ENCODE data around the gene UBE2QL1.

The UBE2QL1 gene, protein sequence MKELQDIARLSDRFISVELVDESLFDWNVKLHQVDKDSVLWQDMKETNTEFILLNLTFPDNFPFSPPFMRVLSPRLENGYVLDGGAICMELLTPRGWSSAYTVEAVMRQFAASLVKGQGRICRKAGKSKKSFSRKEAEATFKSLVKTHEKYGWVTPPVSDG

DNA sequence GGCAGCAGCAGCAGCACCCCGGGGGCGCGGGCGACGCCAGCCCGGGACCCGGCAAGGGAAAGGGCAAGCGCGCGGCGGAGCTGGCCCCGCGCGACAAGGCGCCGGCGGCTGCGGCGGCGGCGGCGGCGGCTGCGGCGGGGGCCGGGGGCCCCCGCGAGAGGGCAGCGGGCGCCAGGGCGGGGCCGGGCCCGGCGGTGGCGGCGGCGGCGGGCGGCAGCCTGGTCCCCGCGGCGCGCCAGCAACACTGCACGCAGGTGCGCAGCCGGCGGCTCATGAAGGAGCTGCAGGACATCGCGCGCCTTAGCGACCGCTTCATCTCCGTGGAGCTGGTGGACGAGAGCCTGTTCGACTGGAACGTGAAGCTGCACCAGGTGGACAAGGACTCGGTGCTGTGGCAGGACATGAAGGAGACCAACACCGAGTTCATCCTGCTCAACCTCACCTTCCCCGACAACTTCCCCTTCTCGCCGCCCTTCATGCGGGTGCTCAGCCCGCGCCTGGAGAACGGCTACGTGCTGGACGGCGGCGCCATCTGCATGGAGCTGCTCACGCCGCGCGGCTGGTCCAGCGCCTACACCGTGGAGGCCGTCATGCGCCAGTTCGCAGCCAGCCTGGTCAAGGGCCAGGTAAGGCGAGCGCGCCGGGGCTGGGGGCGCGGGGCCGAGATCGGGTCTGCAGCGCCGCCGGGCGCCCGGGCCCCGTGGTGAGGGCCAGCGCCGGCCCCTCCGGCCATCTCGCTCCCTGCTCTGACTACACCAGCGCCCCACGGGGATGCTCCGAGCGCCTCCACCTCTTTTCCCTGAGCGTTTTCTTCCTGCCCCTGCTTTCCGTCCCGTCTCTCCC is at the start of gene UBE2QL1:
TSS of gene UBE2QL1 (plus strand) at position 238 of the 843 bp plus-strand sequence. CDS start at position 273, 35 bp downstream.
- DNase-seq (ENCODE audit: low read depth): no peak
- H3K4me3 ChIP-seq (ENCODE audit: low read depth, low read length): peak within 1 kb of the TSS; percentile 34

DNA sequence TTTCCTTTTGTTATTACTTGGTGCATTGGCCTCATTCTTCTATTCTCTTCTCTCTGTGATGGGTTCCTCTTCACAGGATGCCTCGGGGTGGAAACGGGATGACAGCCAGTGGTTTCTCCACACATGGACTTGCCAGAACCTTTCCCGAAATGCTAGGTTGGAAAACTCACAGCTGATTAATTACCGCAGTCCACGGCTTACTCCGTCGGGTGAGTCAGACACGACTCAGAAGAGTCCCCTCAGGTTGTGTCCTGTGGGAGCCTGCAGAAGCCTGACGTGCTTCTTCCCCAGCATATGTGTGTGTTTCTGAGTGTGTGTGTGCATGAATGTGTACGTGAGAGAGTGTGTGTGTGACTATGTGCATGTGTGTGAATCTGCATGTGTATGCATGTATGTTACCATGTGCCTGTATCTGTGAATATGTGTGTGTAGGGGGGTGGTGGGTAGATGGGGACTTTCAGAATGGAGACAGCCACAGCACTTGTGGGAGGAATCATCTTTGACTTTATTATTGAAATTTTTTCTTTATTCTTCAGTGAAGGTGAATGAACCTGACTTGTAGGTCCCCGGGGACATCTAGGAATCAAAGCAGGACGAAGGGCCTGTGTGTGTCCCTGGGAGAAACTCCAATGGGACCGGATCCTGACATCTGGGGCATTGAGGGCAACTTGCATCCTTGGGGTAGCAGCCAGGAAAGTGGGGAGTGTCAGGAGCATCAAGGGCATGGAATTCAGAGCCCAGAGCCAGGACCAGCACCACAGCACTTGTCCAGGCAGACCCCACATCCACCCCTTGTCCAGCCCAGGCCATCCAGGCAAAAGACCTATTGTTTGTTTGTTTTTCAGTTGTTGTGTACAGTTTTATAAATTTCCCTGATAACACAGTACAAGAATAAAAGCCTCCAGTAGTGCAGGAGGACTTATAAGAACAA is 48.4 kb upstream of the UBE2QL1 start:
- peak; percentile 23 for DNase-seq (ENCODE audit: low read depth)
- no peak overlapping the region for H3K4me3 ChIP-seq (ENCODE audit: low read depth, low read length)

DNA sequence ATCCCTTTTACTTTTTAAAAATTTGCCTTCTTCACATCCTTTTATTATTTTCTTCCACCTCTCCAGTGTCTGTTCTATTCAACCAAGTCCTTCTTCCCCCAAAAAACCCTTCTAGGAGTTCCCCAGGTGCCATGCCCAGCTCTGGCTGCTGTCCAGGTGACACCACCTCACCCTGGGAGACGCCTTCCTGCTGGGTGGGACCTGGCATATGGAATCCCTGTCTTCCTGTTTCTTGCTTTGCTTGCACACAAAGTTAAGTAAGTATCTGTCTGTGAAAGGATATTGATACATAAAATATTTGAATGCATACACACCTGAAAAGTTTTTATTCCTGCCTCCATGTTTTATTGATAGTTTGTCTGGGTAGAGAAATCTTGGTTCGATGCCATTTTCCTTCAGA is 47.2 kb upstream of the UBE2QL1 start:
- no peak overlapping the region for H3K4me3 ChIP-seq (ENCODE audit: low read depth, low read length)
- no peak for DNase-seq (ENCODE audit: low read depth)

DNA sequence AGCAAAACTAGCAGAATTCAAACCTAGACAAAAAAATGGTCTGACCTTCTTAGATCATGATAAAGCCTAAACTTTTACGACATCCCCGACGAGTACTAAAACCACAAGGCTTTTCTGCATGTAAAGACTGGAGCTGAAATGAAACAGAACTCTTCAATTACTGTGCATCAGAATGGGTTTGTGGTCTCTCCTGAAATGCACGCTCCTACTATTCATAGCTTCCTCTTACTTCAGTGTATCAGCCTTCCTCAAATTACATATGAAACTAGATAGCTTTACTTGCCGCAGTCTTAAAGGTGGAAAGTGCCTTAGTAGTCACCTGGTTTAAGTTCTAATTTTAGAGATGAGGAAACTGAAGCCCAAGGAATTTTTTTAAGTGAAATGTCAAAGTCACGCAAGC is 45.7 kb upstream of the UBE2QL1 start:
- no peak for DNase-seq (ENCODE audit: low read depth)

DNA sequence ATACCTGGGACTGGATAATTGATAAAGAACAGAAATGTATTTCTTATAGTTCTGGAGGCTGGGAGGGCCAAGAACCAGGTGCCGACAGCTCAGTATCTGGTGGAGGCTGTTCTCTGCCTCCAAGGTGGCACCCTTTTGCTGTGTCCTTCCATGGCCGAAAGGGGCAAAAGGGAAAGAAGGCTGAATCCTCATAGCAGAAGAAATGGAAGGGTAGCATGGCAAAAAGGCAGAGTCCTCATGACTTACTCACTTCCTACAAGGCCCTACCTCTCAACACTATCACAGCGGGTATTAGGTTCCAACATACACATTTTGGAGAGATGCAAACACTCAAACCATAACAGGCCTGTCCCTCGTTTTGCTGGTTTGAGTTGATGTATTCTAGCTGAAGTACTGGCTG is 45.2 kb upstream of the UBE2QL1 start:
- DNase-seq (ENCODE audit: low read depth): no peak
- no peak overlapping the region for H3K4me3 ChIP-seq (ENCODE audit: low read depth, low read length)

More for the DNA sequence above, 45.7 kb upstream of the UBE2QL1 start:
- H3K4me3 ChIP-seq (ENCODE audit: low read depth, low read length): no peak overlapping the region

DNA sequence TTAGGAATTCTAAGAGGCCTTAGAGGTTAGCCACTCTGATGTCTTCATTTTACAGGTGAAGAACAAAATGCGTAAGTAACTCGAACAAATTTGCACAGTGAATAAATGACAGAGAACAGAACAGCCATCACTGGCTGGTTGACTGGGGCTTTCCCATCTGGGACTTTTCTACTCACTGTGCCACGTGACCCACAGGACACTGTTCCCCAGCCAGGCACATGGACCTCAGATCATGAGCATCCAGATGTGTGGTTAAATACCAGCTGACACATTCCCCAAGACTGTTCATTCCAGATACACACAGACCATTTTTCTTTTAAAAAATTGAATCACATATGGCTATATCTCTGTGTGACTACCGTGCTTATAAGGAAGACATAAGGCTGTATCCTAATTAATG is 44.5 kb upstream of the UBE2QL1 start:
- DNase-seq (ENCODE audit: low read depth): peak; percentile 2

DNA sequence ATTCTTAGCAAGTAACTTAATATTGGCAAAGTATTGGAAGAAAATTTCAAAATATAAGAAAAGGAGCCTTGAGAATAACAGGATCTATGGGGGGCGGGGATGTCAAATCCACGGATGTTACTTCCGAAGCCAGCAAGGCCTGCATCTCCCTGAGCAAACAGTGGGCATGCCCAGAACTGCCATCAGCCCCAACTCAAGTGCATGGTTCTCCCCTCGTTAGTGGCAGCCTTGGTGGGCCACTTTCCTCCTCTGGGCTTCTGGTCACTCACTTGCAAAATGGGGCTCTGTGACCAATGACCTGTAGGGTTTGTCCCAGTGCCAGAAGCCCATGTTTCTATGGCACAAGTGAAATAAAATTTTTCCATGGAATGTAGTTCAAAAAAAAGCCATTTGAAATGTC is 43.1 kb upstream of the UBE2QL1 start:
- DNase-seq (ENCODE audit: low read depth): no peak
- H3K4me3 ChIP-seq (ENCODE audit: low read depth, low read length): no peak overlapping the region

More for the DNA sequence above, 44.5 kb upstream of the UBE2QL1 start:
- no peak overlapping the region for H3K4me3 ChIP-seq (ENCODE audit: low read depth, low read length)

DNA sequence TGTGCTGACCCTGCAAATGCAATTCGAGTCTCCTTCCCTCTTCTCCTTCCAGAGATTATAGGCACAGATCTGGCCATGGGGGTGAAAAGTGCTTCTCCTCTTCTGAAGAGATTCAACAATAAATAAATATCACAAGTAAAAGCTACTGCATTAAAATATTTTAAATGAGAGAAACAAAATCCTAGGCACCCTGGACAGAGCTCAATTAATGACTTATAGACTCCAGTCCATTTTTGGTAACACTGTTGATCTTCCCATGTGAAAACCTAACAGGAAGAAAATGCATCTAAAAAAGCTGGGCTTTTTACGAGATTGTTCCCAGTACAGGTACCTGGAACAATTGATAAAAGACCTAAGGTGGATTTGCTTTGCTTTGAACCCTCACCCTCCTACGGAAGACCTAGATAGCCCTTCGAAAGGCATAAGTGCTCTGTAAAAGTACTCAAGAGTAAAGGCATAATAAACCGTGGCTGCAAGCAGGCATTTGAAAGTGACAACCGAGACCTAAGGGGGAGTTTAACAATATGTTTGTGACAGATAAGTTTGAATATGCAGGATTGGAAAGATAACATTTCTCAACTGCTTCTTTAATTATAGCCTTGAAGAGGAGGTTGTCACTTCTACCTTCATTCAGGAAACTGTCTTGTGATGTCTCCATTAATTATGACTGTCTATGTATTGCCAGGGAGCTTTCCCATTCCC is 41.0 kb upstream of the UBE2QL1 start:
- DNase-seq (ENCODE audit: low read depth): no peak
- no peak overlapping the region for H3K4me3 ChIP-seq (ENCODE audit: low read depth, low read length)

DNA sequence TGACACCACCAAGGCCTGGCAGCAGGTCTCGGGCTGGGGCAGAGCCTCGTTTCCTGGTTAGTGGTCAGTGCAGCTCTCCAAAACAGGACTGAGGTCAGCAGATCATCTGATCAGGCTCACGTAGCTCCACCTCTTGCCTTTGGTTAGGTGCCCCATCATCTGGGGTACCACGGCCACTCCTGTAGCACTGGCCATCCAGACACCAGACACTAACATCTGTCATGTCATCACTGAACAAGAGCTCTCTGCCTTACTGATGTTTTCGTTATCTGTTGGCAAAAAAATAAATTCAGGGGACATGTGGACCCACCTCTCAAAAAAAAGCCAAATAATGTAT is 40.4 kb upstream of the UBE2QL1 start:
- no peak overlapping the region for H3K4me3 ChIP-seq (ENCODE audit: low read depth, low read length)
- no peak for DNase-seq (ENCODE audit: low read depth)

DNA sequence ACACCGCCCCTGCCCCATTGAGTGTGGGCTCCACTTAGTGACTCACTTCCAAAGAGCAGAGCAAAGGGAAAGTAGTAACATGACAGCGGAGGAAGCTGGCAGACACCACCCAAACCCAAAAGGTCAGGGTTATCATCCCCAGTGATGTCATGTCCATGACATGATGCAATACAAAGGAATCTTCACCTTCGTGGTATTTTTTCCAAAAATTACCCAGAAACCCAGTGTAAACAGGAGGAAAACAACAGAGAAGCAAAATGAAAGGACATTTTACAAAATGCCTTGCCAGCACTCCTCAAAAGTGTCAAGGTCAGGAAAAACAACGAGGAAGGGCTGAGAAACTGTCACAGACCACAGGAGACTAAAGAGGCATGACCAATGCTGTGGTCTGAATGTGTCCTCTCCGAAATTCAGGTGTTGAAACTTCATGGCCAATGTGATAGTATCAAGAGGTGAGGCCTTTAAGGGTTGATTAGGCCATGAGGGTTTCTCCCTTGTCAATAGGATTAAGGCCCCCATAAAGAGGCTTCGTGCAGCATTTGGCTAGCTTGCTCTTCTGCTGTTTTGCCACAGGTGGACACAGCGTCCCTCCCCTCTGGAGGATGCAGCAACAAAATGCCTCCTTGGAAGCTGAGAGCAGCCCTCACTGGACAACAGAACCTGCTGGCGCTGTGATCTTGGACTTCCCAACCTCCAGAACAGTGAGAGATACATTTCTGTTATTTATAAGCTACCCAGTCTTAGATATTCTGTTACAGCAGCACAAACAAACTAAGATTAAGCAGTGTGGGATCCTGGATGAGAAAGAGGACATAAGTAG is 39.8 kb upstream of the UBE2QL1 start:
- no peak for DNase-seq (ENCODE audit: low read depth)
- no peak overlapping the region for H3K4me3 ChIP-seq (ENCODE audit: low read depth, low read length)

DNA sequence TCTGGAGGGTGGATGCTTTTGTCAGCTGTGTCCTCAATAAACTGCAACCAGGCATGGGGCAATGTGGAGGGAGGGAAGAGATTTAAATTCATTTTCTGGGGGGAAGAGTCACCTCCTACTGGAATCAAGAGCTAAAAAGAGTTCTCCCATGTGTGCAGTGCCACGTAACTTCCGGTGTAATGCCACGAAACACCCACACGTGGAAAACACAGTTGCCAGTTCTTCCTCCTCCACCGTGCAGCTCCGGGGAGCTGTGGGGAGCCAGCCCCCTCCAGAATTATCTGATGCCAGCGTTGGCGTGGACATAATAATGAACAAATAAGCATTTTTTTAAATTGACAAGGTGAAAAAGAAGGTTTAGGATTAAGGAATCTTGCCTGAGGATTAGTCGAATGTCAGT is 38.2 kb upstream of the UBE2QL1 start:
- no peak overlapping the region for H3K4me3 ChIP-seq (ENCODE audit: low read depth, low read length)
- DNase-seq (ENCODE audit: low read depth): no peak

DNA sequence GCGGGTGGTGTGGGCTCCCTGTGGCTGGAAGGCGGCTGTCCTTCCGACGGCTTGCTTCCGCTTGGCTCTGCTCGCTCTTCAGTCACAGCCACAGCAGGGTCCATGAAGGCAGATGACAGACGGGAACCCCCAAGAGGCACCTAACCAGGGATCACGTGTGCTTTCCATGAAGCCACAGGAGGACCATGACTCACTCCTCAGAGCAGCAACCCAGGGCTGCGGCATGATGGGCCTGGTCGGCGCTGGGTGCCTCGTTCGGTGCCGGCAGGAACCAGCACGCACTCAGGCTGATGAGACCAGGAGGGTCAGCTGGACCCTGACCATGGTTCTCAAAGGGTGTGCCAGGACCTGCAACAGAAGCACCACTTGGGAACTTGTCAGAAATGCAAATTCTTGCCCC is 37.5 kb upstream of the UBE2QL1 start:
- no peak overlapping the region for H3K4me3 ChIP-seq (ENCODE audit: low read depth, low read length)
- no peak for DNase-seq (ENCODE audit: low read depth)

DNA sequence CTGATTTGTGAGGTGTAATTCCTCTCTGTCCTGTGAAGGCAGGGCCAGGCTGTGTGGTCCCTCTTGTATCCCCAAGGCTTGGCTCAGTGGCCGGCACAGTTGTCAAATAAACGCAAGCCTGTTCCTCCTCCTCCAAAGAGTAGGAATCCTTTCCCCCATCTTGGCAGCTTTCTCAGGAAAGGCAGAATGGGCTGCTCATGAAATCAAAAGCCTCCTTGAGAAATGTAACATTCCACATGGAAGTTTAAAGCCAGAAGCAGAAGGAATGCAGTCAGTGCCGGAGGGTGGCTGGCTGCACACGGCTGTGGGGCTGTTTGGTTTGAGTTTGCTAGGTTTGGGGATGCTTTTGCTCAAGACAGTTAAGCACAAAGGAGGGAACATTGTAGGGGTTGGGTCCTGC is 35.8 kb upstream of the UBE2QL1 start:
- DNase-seq (ENCODE audit: low read depth): no peak
- H3K4me3 ChIP-seq (ENCODE audit: low read depth, low read length): no peak overlapping the region

DNA sequence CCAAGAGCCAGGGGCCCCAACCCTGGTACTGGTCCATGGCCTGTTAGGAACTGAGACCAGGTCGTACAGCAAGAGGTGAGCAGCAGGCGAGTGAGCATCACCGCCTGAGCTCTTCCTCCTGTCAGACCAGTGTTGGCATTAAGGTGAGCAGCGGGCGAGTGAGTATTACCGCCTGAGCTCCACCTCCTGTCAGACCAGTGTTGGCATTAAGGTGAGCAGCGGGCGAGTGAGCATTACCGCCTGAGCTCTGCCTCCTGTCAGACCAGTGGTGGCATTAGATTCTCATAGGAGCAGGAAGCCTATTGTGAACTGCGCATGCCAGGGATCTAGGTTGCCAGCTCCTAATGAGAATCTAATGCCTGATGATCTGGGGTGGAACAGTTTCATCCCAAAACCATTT is 31.0 kb upstream of the UBE2QL1 start:
- no peak overlapping the region for H3K4me3 ChIP-seq (ENCODE audit: low read depth, low read length)
- no peak for DNase-seq (ENCODE audit: low read depth)

DNA sequence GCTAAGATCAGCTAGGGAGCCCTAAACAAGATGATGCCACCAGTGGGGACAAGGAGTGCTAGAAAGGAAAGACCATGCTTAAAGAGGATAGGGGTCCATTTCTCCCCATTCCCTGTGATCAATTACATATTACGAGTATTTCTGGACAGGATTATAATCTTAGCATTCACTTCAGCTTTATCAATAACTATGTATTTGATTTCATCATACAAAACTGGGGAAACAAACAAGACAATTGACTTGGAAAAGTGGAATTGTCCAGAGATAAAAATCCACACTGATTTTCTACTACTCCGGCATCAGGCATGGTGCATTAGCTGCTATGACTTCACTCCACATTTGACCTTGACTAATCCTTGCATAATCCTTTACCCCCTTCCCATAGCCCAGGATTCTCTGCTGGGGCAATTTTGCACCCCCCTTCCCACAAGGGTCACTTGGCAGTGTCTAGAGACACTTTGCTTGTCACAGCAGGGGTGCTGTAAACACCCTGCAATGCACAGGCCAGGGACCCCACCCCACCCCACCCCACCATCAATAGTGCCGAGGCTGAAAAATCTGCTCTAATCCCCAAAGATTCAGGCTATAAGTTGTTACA is 29.9 kb upstream of the UBE2QL1 start:
- no peak for DNase-seq (ENCODE audit: low read depth)
- no peak overlapping the region for H3K4me3 ChIP-seq (ENCODE audit: low read depth, low read length)

DNA sequence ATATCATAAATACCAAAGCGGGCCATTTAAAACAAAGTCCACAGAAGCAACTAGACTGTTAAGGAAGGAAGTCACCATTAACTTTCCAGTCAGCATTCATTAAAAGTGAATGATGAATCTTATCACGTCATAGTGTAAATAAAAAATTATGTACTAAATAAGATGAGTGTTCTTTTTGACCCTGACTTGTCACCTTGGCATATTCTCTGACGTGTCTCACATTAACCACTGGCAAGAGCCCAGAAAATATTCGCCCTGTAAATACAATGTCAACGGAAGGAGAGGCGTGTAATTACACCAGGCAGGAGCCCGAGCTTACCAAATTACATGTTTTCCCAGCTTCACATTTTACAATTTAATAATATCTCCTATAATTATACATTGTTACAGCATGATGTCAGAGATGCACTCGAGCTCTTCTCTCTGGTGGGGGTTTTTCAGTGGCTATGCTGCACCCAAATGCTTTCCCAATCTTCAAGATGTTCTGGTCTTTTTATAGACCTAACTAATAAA is 29.3 kb upstream of the UBE2QL1 start:
- DNase-seq (ENCODE audit: low read depth): no peak

DNA sequence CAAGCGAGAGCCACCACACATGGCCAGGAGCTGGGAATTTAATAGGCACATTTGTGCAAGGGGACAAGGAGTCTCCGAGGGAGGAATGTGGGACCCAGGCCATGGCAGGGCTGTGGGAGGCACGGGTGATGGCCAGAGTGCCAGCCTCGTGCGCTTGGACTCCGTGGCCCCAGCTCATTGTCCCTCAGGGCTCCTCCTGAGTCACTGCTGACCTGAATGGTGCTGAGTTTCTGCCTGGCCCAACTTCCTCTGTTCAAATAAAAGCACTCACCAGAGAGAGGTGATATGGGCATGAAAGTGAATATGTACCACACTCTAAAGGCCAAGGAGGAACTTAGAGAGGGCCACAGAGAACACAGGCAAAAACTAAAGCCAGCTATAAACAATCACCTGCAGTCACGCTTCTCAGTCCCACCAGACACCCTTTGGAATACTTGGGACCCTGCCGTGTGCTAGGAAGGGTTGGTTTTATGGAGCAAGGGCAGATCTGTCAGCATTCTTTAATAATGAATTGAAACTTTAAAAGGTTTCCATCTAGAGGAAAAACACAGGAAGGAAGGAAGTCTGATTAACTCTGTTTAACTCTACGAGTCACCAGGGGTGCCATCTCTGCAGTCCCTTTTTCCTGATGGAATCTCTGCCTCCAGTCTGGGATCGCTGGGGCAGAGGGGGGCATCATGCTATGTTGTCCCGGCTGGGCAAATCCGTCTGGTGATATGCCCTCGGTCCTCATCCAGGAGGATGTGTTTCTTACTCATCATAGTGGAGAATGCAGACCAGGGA is 25.1 kb upstream of the UBE2QL1 start:
- H3K4me3 ChIP-seq (ENCODE audit: low read depth, low read length): no peak overlapping the region
- no peak for DNase-seq (ENCODE audit: low read depth)

More for the DNA sequence above, 29.3 kb upstream of the UBE2QL1 start:
- H3K4me3 ChIP-seq (ENCODE audit: low read depth, low read length): no peak overlapping the region
